Adrenal gland (tissue), 12 donors: ENCODE data around the gene KNTC1. TPM values are rescaled to one million over a fixed set of nuclear protein-coding genes. Genes with fewer than 3 reads are reported as not detected.

Source experiments
- DNase-seq, 7 donors: peaks; one replicate each; pipeline ENCODE4 v3.0.0-alpha.2; 2019 to 2020
- H3K27ac ChIP-seq, 5 donors: fragments of 200-600 bp; sonication (generic) in 4 of 5; 1 replicate in 3 of 5; 2 replicates in 2 of 5; pipeline versions ENCODE4 v1.5.1 to v1.8.0; 2016 to 2020; ENCODE audit warnings: mild to moderate bottlenecking in 1 of 5
- H3K27me3 ChIP-seq: fragments of 200-600 bp; 2 replicates; pipeline ENCODE4 v1.8.0; 2021
- H3K36me3 ChIP-seq, 2 donors: fragments of 200-600 bp; replicated peaks in 1 of 2; 1 replicate in 1 of 2; 2 replicates in 1 of 2; pipeline versions ENCODE4 v1.5.1 to v1.8.0; 2018 to 2022
- H3K4me1 ChIP-seq, 2 donors: fragments of 200-600 bp; replicated peaks in 1 of 2; 1 replicate in 1 of 2; 2 replicates in 1 of 2; pipeline versions ENCODE4 v1.5.1 to v1.8.0; 2018 to 2021
- H3K4me3 ChIP-seq, 4 donors: fragments of 200-600 bp; sonication (generic) in 3 of 4; one replicate each; pipeline ENCODE4 v1.5.1; 2016 to 2018
- H3K9me3 ChIP-seq, 3 donors: fragments of 200-600 bp; sonication (generic) in 1 of 3; replicated peaks in 1 of 3; 1 replicate in 2 of 3; 2 replicates in 1 of 3; pipeline versions ENCODE4 v1.5.1 to v1.8.0; 2016 to 2021
- CTCF ChIP-seq, 6 experiments: fragments of 450-650 bp in 4 of 6; fragments of 200-600 bp in 2 of 6; sonication (generic) in 1 of 6; IDR thresholded peaks; 1 replicate in 5 of 6; 2 replicates in 1 of 6; pipeline versions ENCODE4 v1.5.1 to v1.8.0; 2016 to 2021; ENCODE audit warnings: antibody characterized with exemption in 6 of 6, mild to moderate bottlenecking in 2 of 6, moderate library complexity in 1 of 6
- POLR2A ChIP-seq, 2 donors: fragments of 450-650 bp; IDR thresholded peaks; one replicate each; pipeline ENCODE4 v1.6.1; 2017; ENCODE audit warnings: antibody characterized with exemption in 2 of 2, mild to moderate bottlenecking in 2 of 2, moderate library complexity in 1 of 2
- WGBS, 4 donors: extraction: QIAGEN DNeasy Blood & Tissue Kit in 2 of 4; methylation state at CpG; one replicate each; pipeline versions ENCODE4 v1.1.5 to v1.1.7; 2013 to 2017; 5-methylcytosine and 5-hydroxymethylcytosine counted together
- intact Hi-C, 2 donors: fragments of 100-400 bp; cut with DNase I; formaldehyde crosslinking; loops; one replicate each; pipeline versions ENCODE4 v1.14.1 to v1.15.0; 2022 to 2023
- polyA plus RNA-seq, 3 donors: library from polyadenylated mRNA; stranded (reverse); fragments of 200-250 nt in 2 of 3; fragments of 350-450 nt in 1 of 3; fragmentation: Illumina TruSeq in 1 of 3; extraction: RNeasy Lipid Tissue Mini Kit (QIAGEN cat#74804) in 1 of 3; gene quantifications; one replicate each; pipeline ENCODE4 v1.2.3, GENCODE V29; 2013 to 2014
- small RNA-seq, 2 donors: library from RNA; depleted of rRNA; stranded (forward); fragments of <200 nt; gene quantifications; one replicate each; pipeline ENCODE3, GENCODE V24; 2016
- total RNA-seq, 9 donors: library from RNA; depleted of rRNA in 4 of 9; stranded (reverse); fragments of >200 nt in 4 of 9; fragments of 120-200 nt in 1 of 9; fragmentation: NEBNext Ultra II Directional in 1 of 9; extraction: Animal tissue kit (Norgen Biotek cat#: 25700) in 1 of 9; gene quantifications; one replicate each; pipeline versions ENCODE4 v1.1.0 to v1.2.4, GENCODE V29; 2013 to 2023
- donor health status: healthy with polysubstance abuse.
- donor health status: Bipolar disorder and iron deficiency.
- donor health status: DM: yes; HTN: yes; CAD: no.
- donor health status: DM: no; HTN: no; CAD: no.
- donor health status: DM: no; HTN: no; CAD: no.
- donor health status: DM: yes; HTN: yes; CAD: no.

KNTC1 gene
- total and polyA plus RNA-seq, 12 donors: 5.7 to 38.5 (median 13.8) TPM

DNA sequence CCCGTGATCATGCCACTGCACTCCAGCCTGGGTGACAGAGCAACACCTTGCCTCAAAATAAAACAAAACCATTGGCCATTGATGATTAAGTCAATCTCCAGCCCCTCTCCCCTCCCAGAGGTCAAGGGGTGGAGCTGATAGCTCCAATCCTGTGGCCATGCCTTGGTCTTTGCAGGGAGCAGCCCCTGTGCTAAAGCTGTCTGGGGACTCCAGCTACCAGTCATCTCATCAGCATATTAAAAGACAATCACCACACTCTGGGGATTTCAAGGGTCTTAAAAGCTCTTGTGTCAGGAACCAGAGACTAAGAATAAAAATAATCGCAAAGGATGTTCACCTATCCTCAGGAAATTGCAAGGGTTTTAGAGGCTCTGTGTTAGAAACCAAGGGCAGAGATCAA lies 145.5 kb downstream of the KNTC1 start:
- DNase-seq: no peak
- peaks cover 0 to 8% of the 10 kb centered on the region in 2 donors for H3K4me1 ChIP-seq
- H3K27me3 ChIP-seq: no peaks in the 10 kb centered on the region
- TF ChIP-seq POLR2A (IDR thresholded peaks at IDR 0.05): no peak
- TF ChIP-seq CTCF (IDR thresholded peaks at IDR 0.05): no peak
- no peak overlapping the region for H3K27ac ChIP-seq
- H3K4me3 ChIP-seq: no peak overlapping the region
- no peaks in the 10 kb centered on the region for H3K9me3 ChIP-seq
- H3K36me3 ChIP-seq: no peaks in the 10 kb centered on the region
- WGBS, 4 donors: 75 to 94% (median 87%) methylated on average over 1 to 2 of the region's 2 CpGs
- intact Hi-C loops: no loop called here

Small RNA genes within 50 kb of the gene (small RNA-seq; reads per million reads assigned to genes)
- gene AC026333.1 (0 reads per million in 2 donors), gene RF00411 (0 reads per million in 2 donors)

Other genes starting within 250 kb of the KNTC1 start
- gene CLIP1, start 104.6 kb upstream of the KNTC1 start, total RNA-seq: 100 to 1,000 TPM in 3 of 9 donors, 10 to 100 TPM in 6; 50.8 to 134 (median 92.5) TPM
- gene CLIP1, start 104.6 kb upstream of the KNTC1 start, polyA plus RNA-seq: 100 to 1,000 TPM in 1 of 3 donors, 10 to 100 TPM in 2; 22.8 to 112 (median 41.0) TPM
- 10 to 100 TPM; 10.7 to 30.5 (median 17.8) TPM for gene ZCCHC8, start 26.3 kb upstream of the KNTC1 start, total RNA-seq
- gene ZCCHC8, start 26.3 kb upstream of the KNTC1 start, polyA plus RNA-seq: 10 to 100 TPM; 17.5 to 55.3 (median 39.8) TPM
- gene RSRC2, start 313 bp upstream of the KNTC1 start, total RNA-seq: 100 to 1,000 TPM in 1 of 9 donors, 10 to 100 TPM in 8; 25.6 to 117 (median 59.5) TPM
- gene RSRC2, start 313 bp upstream of the KNTC1 start, polyA plus RNA-seq: 100 to 1,000 TPM in 1 of 3 donors, 10 to 100 TPM in 2; 65.0 to 142 (median 66.0) TPM
- gene HCAR2, start 176.1 kb downstream of the KNTC1 start, total RNA-seq: under 1 TPM in 3 of 9 donors, not detected in 6; 0.14 to 0.26 (median 0.23) TPM
- gene HCAR2, start 176.1 kb downstream of the KNTC1 start, polyA plus RNA-seq: under 1 TPM in 2 of 3 donors, not detected in 1; 0.08 to 0.98 TPM
- gene HCAR3, start 189.6 kb downstream of the KNTC1 start, total RNA-seq: under 1 TPM in 3 of 9 donors, not detected in 6; 0.11 to 0.26 (median 0.14) TPM
- gene HCAR3, start 189.6 kb downstream of the KNTC1 start, polyA plus RNA-seq: under 1 TPM in 1 of 3 donors, not detected in 2; 0.47 TPM
- under 1 TPM in 7 of 9 donors, not detected in 2; 0.07 to 0.34 (median 0.14) TPM for gene HCAR1, start 203.6 kb downstream of the KNTC1 start, total RNA-seq
- under 1 TPM; 0.08 to 0.30 (median 0.09) TPM for gene HCAR1, start 203.6 kb downstream of the KNTC1 start, polyA plus RNA-seq
- gene DENR, start 225.6 kb downstream of the KNTC1 start, total RNA-seq: 10 to 100 TPM; 16.5 to 50.4 (median 32.1) TPM
- gene DENR, start 225.6 kb downstream of the KNTC1 start, polyA plus RNA-seq: 10 to 100 TPM; 13.3 to 52.6 (median 21.9) TPM
- gene CCDC62, start 247.3 kb downstream of the KNTC1 start, total RNA-seq: under 1 TPM; 0.14 to 0.98 (median 0.42) TPM
- under 1 TPM; 0.09 to 0.17 (median 0.16) TPM for gene CCDC62, start 247.3 kb downstream of the KNTC1 start, polyA plus RNA-seq